ENCODE results near the gene TAPT1. TPM values are rescaled to one million over a fixed set of nuclear protein-coding genes. Genes with fewer than 3 reads are reported as not detected.

The TAPT1 gene
- total RNA-seq, 1 experiment from 2014 or later, result 17.3 TPM

DNA sequence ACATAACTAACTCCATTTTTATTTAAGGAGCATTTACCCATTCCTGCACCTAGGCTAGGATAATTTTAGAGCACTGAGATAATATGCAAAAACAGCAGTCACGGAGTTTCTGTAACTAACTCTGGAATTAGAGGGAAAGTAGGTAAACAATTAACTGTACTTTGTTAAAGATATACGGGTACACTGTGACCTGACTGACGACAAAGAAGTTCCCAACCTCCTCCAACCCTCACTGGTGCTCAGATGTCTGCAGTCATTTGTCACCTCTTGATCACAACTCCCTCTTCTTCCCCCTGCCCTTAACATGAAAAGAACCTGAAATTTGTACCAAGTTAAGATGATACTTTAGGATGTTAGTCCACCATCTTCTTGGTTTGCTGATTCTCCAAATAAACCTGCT lies 42.0 kb upstream of the TAPT1 start:
- in situ Hi-C loops (cut with HindIII; ENCODE audit: low pct_unique_long_range_greater_than_20kb, low sequenced_read_pairs), result no loop called here
- Histone ChIP-seq H3K9me3 (ENCODE audit: control insufficient read depth, insufficient read depth, low read depth, low read length) (no peaks in the 10 kb centered on the region), H3K4me1 (ENCODE audit: control insufficient read depth, insufficient read depth, low read length) (no peaks in the 10 kb centered on the region), H3K27ac (ENCODE audit: low read length) (no peak overlapping the region), H3K36me3 (ENCODE audit: control insufficient read depth, insufficient read depth, low read length) (no peaks in the 10 kb centered on the region), H3K4me3 (ENCODE audit: low read depth in 2 of 2, low read length in 2 of 2) (no peak overlapping the region), H3K27me3 (ENCODE audit: control insufficient read depth, insufficient read depth, low read length) (no peaks in the 10 kb centered on the region)
- ChIA-PET CTCF (no interaction called here), POLR2A (no interaction called here)
- DNase-seq (ENCODE audit: low read depth, low spot score) (no peak), ATAC-seq (no peak)
- intact Hi-C loops (cut with micrococcal nuclease; ENCODE audit: unreplicated experiment), result no loop called here
- TF ChIP-seq SIN3A (IDR thresholded peaks at IDR 0.05; ENCODE audit: borderline replicate concordance, insufficient read depth, low read depth, low read length) (no peak), POLR2AphosphoS5 (IDR thresholded peaks at IDR 0.05; ENCODE audit: low read depth, low read length) (no peak), TCF7L2 (IDR thresholded peaks at IDR 0.05; ENCODE audit: low read depth, low read length) (no peak)
- TF ChIP-seq, protein P1, sequence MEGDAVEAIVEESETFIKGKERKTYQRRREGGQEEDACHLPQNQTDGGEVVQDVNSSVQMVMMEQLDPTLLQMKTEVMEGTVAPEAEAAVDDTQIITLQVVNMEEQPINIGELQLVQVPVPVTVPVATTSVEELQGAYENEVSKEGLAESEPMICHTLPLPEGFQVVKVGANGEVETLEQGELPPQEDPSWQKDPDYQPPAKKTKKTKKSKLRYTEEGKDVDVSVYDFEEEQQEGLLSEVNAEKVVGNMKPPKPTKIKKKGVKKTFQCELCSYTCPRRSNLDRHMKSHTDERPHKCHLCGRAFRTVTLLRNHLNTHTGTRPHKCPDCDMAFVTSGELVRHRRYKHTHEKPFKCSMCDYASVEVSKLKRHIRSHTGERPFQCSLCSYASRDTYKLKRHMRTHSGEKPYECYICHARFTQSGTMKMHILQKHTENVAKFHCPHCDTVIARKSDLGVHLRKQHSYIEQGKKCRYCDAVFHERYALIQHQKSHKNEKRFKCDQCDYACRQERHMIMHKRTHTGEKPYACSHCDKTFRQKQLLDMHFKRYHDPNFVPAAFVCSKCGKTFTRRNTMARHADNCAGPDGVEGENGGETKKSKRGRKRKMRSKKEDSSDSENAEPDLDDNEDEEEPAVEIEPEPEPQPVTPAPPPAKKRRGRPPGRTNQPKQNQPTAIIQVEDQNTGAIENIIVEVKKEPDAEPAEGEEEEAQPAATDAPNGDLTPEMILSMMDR (IDR thresholded peaks at IDR 0.05), result no peak
- TF ChIP-seq, protein P2, sequence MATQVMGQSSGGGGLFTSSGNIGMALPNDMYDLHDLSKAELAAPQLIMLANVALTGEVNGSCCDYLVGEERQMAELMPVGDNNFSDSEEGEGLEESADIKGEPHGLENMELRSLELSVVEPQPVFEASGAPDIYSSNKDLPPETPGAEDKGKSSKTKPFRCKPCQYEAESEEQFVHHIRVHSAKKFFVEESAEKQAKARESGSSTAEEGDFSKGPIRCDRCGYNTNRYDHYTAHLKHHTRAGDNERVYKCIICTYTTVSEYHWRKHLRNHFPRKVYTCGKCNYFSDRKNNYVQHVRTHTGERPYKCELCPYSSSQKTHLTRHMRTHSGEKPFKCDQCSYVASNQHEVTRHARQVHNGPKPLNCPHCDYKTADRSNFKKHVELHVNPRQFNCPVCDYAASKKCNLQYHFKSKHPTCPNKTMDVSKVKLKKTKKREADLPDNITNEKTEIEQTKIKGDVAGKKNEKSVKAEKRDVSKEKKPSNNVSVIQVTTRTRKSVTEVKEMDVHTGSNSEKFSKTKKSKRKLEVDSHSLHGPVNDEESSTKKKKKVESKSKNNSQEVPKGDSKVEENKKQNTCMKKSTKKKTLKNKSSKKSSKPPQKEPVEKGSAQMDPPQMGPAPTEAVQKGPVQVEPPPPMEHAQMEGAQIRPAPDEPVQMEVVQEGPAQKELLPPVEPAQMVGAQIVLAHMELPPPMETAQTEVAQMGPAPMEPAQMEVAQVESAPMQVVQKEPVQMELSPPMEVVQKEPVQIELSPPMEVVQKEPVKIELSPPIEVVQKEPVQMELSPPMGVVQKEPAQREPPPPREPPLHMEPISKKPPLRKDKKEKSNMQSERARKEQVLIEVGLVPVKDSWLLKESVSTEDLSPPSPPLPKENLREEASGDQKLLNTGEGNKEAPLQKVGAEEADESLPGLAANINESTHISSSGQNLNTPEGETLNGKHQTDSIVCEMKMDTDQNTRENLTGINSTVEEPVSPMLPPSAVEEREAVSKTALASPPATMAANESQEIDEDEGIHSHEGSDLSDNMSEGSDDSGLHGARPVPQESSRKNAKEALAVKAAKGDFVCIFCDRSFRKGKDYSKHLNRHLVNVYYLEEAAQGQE (IDR thresholded peaks at IDR 0.05; ENCODE audit: insufficient read depth in 1 of 2, low read depth in 2 of 2, low read length in 1 of 2), result no peak
- no TSS peak for BruUV-seq (replicated peaks)

DNA sequence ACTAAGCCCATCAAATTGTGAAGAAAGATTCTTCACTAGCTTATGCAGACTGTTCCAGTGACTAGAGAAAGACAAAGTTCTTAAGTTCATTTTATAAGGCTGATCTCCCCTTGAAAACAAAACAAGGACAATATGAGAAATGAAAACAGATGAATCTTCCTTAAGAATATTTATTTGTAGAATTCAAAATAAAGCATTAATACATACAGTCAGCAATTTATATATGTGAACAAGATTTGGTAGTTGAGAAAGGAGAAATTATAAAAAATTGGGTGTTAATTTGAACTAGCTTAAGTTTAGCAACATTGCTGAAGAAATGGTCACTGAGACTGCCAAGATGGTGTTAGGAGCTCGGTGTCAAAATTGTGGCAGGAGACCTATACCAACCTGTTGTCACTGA lies 41.4 kb upstream of the TAPT1 start:
- TF ChIP-seq TCF7L2 (IDR thresholded peaks at IDR 0.05; ENCODE audit: low read depth, low read length), result no peak
- H3K4me3 ChIP-seq (ENCODE audit: low read depth in 2 of 2, low read length in 2 of 2), result no peak overlapping the region
- no peaks in the 10 kb centered on the region for H3K4me1 ChIP-seq (ENCODE audit: control insufficient read depth, insufficient read depth, low read length)
- in situ Hi-C loops (cut with HindIII; ENCODE audit: low pct_unique_long_range_greater_than_20kb, low sequenced_read_pairs), result no loop called here
- DNase-seq (ENCODE audit: low read depth, low spot score) (no peak), ATAC-seq (no peak)
- H3K27me3 ChIP-seq (ENCODE audit: control insufficient read depth, insufficient read depth, low read length), result no peaks in the 10 kb centered on the region
- CTCF ChIA-PET, result interaction anchor here (0.6 kb wide), 1 partner anchor 274 kb away, joined by 3 read pairs; no protein-coding TSS in a partner anchor
- H3K36me3 ChIP-seq (ENCODE audit: control insufficient read depth, insufficient read depth, low read length), result no peaks in the 10 kb centered on the region
- no peak overlapping the region for H3K27ac ChIP-seq (ENCODE audit: low read length)
- intact Hi-C loops (cut with micrococcal nuclease; ENCODE audit: unreplicated experiment), result no loop called here
- no TSS peak for BruUV-seq (replicated peaks)
- POLR2A ChIA-PET, result no interaction called here
- H3K9me3 ChIP-seq (ENCODE audit: control insufficient read depth, insufficient read depth, low read depth, low read length), result no peaks in the 10 kb centered on the region

DNA sequence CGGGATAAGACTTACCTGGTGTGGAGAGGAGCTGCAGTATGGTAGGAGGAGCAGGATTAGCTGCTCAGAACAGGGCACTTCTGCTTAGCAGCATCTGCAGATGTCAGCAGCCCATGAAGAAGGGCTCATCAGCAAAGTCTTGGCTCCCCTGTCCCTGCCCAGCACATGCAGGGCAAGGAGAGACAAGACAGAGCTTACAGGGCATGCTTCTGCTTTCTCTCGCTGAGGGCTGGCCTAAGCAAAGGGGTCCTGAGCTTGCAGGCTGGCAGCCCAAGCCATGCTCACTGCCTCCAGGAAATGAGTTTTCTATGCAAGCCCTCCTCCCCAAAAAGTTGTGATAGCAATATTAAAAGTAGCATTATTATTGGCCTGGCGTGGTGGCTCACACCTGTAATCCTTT lies 39.5 kb upstream of the TAPT1 start:
- Histone ChIP-seq H3K27me3 (ENCODE audit: control insufficient read depth, insufficient read depth, low read length) (no peaks in the 10 kb centered on the region), H3K27ac (ENCODE audit: low read length) (no peak overlapping the region), H3K4me1 (ENCODE audit: control insufficient read depth, insufficient read depth, low read length) (no peaks in the 10 kb centered on the region), H3K9me3 (ENCODE audit: control insufficient read depth, insufficient read depth, low read depth, low read length) (no peaks in the 10 kb centered on the region), H3K36me3 (ENCODE audit: control insufficient read depth, insufficient read depth, low read length) (no peaks in the 10 kb centered on the region), H3K4me3 (ENCODE audit: low read depth in 2 of 2, low read length in 2 of 2) (no peak overlapping the region)
- CTCF ChIA-PET, result no interaction called here
- POLR2A ChIA-PET, result no interaction called here
- intact Hi-C loops (cut with micrococcal nuclease; ENCODE audit: unreplicated experiment), result loop anchor here (2.0 kb wide), 1 partner anchor 239 kb away; no protein-coding TSS in a partner anchor
- in situ Hi-C loops (cut with HindIII; ENCODE audit: low pct_unique_long_range_greater_than_20kb, low sequenced_read_pairs), result no loop called here
- DNase-seq (ENCODE audit: low read depth, low spot score) (no peak), ATAC-seq (no peak)
- TF ChIP-seq TCF7L2 (IDR thresholded peaks at IDR 0.05; ENCODE audit: low read depth, low read length), result no peak
- BruUV-seq (replicated peaks), result no TSS peak
